NCI-H2196 (cell line): Measurements from ENCODE around the gene PDE4B.

Source experiments
- DNase-seq: peaks from one replicate; lab custom pipeline; 2025; ENCODE audit not compliant: unreplicated experiment; lab: John Stamatoyannopoulos, UW

Gene PDE4B

GRCh38 chr1:66226985-66227384, 434.3 kb downstream of the PDE4B start:
- DNase-seq = no peak

- no peak for DNase-seq
These were observed 435.3 kb downstream of the PDE4B start for GRCh38 chr1:66227966-66228365.

- DNase-seq = no peak
These were observed 438.5 kb downstream of the PDE4B start for GRCh38 chr1:66231217-66231616.

- no peak for DNase-seq
These were observed 439.2 kb downstream of the PDE4B start for GRCh38 chr1:66231681-66232463.

GRCh38 chr1:66237042-66237441, 444.3 kb downstream of the PDE4B start:
- DNase-seq = no peak

- DNase-seq = no peak
These were observed 445.2 kb downstream of the PDE4B start for GRCh38 chr1:66237722-66238479.

- no peak for DNase-seq
These were observed 447.1 kb downstream of the PDE4B start for GRCh38 chr1:66239834-66240233.

GRCh38 chr1:66240491-66241484, 448.1 kb downstream of the PDE4B start:
- DNase-seq = no peak

- DNase-seq = peak; percentile 80
These were observed 450.2 kb downstream of the PDE4B start for GRCh38 chr1:66242646-66243547.

GRCh38 chr1:66243548-66244130, 450.9 kb downstream of the PDE4B start:
- no peak for DNase-seq

GRCh38 chr1:66244429-66244828, 451.7 kb downstream of the PDE4B start:
- DNase-seq = no peak

- DNase-seq = no peak
These were observed 453.0 kb downstream of the PDE4B start for GRCh38 chr1:66245691-66246090.

- DNase-seq = no peak
These were observed 453.9 kb downstream of the PDE4B start for GRCh38 chr1:66246351-66247269.

- no peak for DNase-seq
These were observed 454.9 kb downstream of the PDE4B start for GRCh38 chr1:66247415-66248208.

- DNase-seq = no peak
These were observed 455.6 kb downstream of the PDE4B start for GRCh38 chr1:66248257-66248656.

GRCh38 chr1:66248746-66249145, 456.1 kb downstream of the PDE4B start:
- DNase-seq = no peak

- DNase-seq = no peak
These were observed 457.4 kb downstream of the PDE4B start for GRCh38 chr1:66250075-66250474.

- DNase-seq = no peak
These were observed 457.8 kb downstream of the PDE4B start for GRCh38 chr1:66250478-66250877.
